ENCODE measurements around the gene CTNND2.

The CTNND2 gene

DNA sequence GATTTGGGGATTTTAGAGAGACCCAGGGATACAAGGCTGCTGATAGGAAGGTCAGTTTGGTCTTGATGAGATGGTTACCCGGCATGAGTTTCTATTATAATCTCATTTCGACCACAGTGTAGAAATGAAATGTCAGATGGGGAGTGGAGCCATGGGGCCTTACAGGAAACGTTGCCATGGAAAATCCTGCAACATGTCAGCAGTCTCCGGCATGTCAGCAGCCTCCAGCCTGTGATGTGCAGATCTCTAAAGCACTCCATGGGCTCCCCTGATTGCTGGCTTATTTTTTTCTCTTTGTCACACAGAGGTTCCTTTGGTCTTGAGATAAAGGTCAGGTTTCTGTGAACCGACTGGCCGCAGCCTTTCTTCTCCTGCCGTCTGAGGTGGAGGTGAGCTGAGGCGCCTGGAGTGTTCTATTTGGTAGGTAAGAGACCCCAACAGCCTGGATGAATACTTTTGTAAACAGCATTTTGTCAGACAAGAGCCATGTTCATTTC is 934.5 kb downstream of the CTNND2 start:
- no peak for DNase-seq

DNA sequence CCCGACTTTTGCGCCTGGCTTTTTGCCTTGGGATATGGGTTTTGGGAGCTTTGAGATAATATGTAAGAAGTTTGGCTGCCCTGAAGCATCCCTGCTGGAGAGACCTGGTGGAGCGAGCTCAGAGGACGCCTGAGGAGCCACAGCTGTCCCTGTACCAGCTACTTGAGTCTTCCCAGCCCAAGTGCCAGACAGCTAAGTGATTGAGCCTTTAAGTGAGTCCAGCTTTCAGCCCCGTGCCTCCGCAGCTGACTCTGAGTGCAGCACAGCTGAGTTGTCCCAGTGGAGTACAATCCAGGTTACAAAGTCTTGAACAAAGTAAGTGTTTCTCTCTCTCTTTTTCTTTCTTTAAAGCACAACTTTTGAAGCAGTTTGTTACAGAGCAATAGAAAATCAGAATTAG is 939.4 kb downstream of the CTNND2 start:
- no peak for DNase-seq

DNA sequence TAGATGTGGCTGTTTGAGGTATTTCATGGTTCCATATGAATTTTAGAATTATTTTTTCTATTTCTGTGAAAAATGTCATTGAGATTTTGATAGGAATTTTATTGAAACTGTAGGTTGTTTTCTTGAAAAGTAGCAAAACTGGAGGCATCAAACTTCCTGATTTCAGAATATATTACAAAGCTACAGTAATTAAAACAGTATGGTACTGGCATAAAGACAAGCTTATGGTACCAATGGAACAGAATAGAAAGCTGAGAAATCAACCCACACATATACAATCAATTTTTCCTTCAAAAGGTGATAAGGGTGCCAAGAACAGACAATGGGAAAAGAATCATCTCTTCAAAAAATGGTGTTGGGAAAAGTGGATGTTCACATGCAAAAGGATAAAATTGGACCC is 945.5 kb downstream of the CTNND2 start:
- DNase-seq = no peak

DNA sequence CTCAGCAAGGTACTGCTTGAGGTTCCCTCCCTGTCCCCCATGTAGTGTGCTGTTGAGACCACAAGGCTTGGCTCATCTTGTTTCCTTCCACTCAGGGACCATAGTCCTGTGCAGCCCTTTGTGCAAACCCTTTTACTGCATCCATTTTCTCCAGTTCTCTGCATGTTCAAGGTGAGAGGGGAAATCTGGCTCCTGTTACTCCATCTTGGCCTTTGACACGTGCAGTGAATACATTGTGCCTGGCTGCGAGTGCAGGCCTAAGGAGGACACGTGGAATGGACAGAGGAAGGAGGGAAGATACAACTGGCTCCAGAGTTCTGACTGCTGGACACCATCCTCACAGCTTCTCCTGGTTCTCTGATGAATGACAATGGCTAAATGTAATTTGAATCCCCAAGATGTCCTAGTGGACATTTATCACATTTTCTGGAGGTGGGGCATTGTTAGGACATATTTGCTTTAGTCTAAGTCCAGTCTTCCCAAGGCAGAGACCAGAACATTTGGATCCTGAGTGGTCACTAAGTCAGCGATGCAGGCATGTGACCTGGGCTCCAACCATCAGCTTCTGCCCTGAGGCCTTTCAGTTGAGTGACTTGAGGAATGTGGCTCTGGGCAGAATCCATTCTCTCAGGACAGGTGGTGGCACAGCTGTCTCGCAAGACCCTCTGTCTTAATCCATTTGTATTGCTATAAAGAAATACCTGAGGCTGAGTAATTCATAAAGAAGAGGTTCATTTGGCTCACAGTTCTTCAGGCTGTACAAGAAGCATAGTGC is 954.2 kb downstream of the CTNND2 start:
- no peak for DNase-seq

DNA sequence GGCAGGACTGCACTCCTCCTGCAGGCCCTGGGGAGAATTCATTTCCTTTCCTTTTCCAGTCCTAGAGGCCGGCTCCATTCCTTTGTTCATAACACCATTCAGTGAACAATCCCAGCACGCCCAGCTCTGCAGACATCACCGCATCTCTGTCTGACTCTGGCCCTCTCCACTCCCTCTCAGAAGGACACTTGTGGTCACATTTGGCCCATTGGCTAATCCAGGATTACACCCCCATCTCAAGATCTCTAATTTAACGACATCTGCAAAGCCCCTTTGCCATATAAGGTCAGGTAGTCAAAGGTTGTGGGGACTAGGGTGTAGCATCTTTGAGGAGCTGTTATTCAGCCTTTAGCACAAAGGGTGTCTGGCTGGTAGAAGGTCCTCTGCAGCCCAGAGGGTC is 958.2 kb downstream of the CTNND2 start:
- DNase-seq = no peak

DNA sequence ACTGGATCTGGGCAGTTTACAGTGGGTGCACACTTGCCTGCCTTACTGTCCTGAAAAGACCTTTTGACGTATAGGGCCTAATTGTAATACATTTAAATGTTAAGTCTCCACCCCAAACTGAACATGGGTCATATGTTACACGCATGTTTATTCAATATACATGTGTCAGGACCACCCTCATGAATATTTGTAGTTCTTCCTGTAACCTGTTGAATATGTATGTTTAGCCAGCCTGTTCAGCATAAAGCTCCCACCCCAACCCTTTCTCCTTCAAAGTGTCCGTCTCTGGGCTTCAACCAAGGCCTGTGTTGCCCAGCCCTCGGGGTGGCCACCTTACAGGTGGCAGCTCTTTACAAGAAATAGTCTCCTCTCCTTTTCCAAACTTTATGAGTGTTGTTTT is 962.3 kb downstream of the CTNND2 start:
- DNase-seq = no peak

DNA sequence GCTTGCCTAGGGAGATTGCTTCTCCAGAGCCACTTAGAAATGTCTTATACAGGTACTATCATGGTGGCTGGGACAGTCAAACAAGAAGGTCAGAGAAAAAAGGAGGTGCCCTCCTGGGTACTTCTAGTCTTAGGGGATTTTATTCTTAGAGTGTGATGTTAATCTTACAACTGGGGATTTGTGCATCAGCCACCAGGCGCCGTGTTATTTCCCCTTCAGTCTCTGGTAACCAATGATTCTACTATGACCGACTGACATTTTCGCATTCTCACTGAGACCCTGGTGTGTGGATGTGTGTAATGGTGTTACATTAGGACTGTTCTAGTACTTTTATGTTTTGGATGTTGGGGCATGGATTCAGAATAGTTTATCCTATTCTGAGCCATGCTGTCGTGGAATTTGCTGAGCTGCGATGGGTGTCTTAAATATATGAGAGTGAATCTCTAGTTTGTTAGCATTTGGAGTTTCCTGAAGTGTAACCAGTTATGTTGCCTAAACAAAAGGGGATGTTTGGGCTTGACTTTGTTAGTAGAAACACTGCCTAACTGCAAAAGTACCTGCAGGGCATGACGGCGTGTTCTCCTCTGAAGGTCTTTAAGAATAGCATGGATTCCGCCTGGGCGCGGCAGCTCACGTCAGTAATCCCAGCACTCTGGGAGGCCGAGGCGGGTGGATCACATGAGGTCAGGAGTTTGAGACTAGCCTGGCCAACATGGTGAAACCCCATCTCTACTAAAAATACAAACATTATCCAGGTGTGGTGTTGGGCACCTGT is 968.0 kb downstream of the CTNND2 start:
- no peak for DNase-seq

DNA sequence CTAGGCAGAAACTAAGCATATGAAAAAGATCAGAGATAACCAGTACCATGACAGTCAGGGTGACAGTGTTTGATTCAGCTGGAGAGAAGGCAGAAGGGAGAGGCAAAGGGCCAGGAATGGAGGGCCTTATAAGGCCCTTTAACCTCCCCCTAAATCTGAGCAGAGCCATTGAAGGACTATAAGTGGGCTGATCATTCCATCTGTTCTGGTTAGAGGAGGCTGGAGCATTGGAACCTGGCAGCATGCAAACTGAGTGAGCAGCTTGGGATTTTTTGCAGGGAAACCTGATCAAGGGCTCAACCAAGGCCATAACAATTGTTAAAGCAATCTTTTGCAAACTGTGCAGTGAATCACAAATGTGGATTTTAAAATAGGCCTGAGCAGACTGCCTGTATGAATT is 968.7 kb downstream of the CTNND2 start:
- DNase-seq = no peak

DNA sequence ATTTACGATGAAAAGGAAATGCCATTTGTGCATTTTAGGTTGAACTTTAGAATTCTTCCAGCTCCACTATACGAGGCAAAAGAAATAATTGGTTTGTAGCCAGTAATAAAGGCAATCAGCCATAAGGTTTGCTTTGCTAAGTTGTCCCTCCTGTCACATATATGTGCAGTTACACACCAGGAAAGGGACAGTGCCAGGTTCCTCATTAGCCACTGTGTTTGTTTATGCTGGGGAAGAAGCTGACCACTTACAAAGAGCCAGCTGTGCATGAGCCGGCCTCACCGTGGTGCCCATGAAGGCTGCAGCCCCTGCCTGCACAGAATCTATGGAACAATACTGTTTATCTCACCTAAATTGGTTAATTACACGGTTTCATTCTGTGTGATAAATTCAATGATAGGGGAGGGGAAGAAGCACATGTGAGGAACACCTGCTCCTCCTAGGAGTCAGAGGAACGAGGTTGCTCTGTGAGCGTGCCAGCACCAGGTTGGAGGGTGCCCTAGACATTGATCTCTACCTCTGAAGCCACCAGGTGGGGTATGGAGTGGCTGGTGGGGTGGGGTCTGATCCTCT is 969.4 kb downstream of the CTNND2 start:
- DNase-seq = no peak

DNA sequence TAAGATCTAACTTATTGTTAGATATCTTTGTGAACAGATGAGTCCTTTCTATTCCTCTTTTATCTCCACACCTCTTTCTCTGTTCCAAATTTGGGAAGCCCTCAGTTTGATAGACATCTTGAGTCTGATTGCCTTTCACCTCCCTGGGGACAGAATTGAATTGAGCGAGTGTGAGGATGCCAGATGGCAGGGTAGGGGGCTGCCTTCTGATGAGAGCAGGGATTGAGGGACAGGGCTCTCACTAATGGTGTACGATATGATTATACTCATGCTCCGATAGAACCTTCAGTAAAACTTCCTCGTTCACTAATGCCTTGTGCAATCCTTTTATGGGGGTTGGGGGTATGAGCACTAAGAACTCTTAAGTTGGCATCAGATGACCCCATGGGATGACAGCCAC is 971.1 kb downstream of the CTNND2 start:
- DNase-seq = no peak

DNA sequence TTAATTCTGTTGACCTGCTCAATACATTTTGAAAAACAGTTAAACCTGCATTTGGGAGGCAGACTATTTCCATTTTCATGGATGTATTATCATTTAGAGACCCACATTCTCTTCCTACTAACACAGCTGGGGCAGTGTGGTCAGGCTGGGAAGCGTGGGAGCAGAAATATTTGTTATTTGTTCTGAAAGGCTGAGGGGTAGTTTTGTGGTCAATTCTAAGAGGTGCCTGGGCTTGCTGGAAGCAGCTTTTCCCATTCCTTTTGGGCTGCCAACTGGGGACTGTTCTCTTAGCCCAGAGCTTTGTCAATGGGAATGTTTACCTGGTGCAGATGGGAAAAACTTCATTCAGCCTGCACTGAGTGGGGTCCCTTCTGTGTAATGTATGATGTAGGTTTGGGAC is 971.8 kb downstream of the CTNND2 start:
- DNase-seq = no peak

DNA sequence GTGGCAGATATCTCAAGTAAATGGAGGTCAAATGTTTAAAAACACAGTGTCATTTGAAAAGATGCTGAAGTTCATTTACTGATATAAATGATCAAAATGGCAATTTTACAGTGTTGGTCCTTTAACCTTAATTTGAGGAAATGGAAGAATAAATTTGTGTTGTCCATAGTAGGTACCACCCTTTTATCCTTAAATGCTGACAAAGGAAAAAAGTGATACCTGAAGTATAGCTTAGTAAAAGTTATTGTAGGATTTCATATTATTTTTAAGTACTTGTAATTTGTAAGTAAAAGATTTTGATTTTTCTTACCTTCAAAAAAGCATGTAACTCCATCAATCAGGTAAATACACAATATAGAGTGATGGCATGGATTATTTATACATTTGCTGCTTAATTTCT is 976.6 kb downstream of the CTNND2 start:
- no peak for DNase-seq

DNA sequence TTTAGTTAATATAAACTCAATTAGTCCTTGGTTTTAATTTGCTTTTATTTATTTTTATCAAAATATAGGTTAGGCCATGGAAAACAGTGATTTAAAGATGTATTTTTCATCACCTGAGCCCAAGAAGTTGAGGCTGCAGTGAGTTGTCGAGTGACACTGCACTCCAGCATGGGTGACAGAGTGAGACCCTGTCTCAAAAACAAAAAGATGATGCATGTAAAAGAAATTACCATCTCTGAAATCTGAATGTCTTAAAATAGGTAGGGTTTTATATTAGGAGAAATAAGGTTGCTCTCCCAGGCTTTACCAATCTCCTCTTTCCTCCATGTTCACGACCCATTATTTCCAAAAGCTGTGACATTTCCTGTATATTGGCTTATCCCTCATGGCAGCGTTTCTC is 980.9 kb downstream of the CTNND2 start:
- DNase-seq = no peak
